ENCODE measurements around the gene EDEM1.

DNA sequence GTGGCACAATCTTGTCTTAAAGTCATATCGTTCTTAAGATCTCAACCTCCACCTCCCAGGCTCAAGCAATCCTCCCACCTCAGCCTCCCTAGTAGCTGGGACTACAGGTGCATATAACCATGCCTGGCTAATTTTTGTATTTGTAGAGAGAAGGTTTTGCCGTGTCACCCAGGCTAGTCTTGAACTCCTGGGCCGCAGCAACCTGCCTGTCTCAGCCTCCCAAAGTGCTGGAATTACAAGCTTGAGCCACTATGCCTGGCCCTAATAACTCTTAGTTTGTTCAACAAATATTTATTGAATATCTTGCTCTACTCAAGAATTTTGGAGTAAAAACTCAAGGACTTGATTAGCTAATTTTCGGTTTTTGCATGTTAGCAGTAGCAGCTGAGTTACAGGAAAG is 19.4 kb upstream of the EDEM1 start:
- no peak for TF ChIP-seq EZH2 (IDR thresholded peaks at IDR 0.05; ENCODE audit: insufficient read depth, poor library complexity, severe bottlenecking)
- no peak for TF ChIP-seq EZH2phosphoT487 (IDR thresholded peaks at IDR 0.05; ENCODE audit: insufficient read depth, low read depth)
